LNCAP (cell line): ENCODE data around the gene PKNOX2.

Experiments used
- CTCF ChIP-seq: fragments of 450-650 bp; IDR thresholded peaks from 2 replicates; pipeline ENCODE4 v1.5.1; 2017; ENCODE audit warnings: mild to moderate bottlenecking

Gene PKNOX2

GRCh38 chr11:125399945-125400344 lies 235.4 kb downstream of the PKNOX2 start:
- no peak for TF ChIP-seq CTCF

- no peak for TF ChIP-seq CTCF
These were observed 236.7 kb downstream of the PKNOX2 start for GRCh38 chr11:125401235-125401634.

GRCh38 chr11:125401746-125402145 lies 237.2 kb downstream of the PKNOX2 start:
- no peak for TF ChIP-seq CTCF

- no peak for TF ChIP-seq CTCF
These were observed 237.9 kb downstream of the PKNOX2 start for GRCh38 chr11:125402435-125402834.

GRCh38 chr11:125404157-125404810 lies 239.7 kb downstream of the PKNOX2 start:
- no peak for TF ChIP-seq CTCF

- TF ChIP-seq CTCF: peak; percentile 95
These were observed 240.6 kb downstream of the PKNOX2 start for GRCh38 chr11:125404811-125405790.

- no peak for TF ChIP-seq CTCF
These were observed 242.5 kb downstream of the PKNOX2 start for GRCh38 chr11:125407046-125407445.
